HepG2 (cell line): ENCODE measurements around the gene FUOM. TPM values are rescaled to one million over a fixed set of nuclear protein-coding genes. Genes with fewer than 3 reads are reported as not detected.
A peak's percentile ranks its signal among the peaks of the same experiment; 100 is the strongest.

ENCODE experiments used
- ATM ChIP-seq: fragments of 450-650 bp; IDR thresholded peaks from 2 replicates; pipeline ENCODE4 v1.7.1; 2017; ENCODE audit warnings: mild to moderate bottlenecking, borderline replicate concordance
- RARA ChIP-seq: IDR thresholded peaks from 2 replicates; pipeline ENCODE4 v1.6.1; 2016; ENCODE audit warnings: missing genetic modification reagents, missing compliant biosample characterization
- ZNF432 ChIP-seq: sonication (generic); formaldehyde crosslinking; IDR thresholded peaks from 2 replicates; pipeline ENCODE4 v1.5.0; 2020; ENCODE audit warnings: missing genetic modification reagents, mild to moderate bottlenecking, borderline replicate concordance
- polyA plus RNA-seq, 8 experiments: library from polyadenylated mRNA; depleted of rRNA in 3 of 8; stranded (reverse) in 7 of 8; unstranded in 1 of 8; fragments of >200 nt; fragmentation: Illumina TruSeq in 4 of 8; extraction: Trizol in 4 of 8; gene quantifications; 2 replicates each; pipeline versions ENCODE4 v1.2.1 to v1.2.3, GENCODE V29; 2011 to 2016; ENCODE audit warnings: low read depth in 4 of 8, missing spikeins in 1 of 8, mixed read lengths in 1 of 8; ENCODE audit not compliant: insufficient read depth in 1 of 8
- total RNA-seq, 5 experiments: library from RNA; depleted of rRNA; stranded (reverse); fragments of >200 nt; fragmentation: Illumina TruSeq; extraction: Trizol; gene quantifications; 2 replicates each; pipeline ENCODE4 v1.2.3, GENCODE V29; 2016; ENCODE audit warnings: low read depth in 1 of 5
- TF ChIP-seq, protein P1 (sequence below): sonication (generic); formaldehyde crosslinking; IDR thresholded peaks from 2 replicates; pipeline ENCODE4 v1.9.0; 2021; ENCODE audit warnings: mild to moderate bottlenecking, missing genetic modification reagents
- TF ChIP-seq, protein P2 (sequence below), 2 experiments: sonication (generic) in 1 of 2; formaldehyde crosslinking in 1 of 2; IDR thresholded peaks; 2 replicates each; pipeline versions ENCODE4 v1.5.1 to v1.6.1; 2011 to 2020; ENCODE audit warnings: borderline replicate concordance in 1 of 2, low read depth in 1 of 2, low read length in 1 of 2, mild to moderate bottlenecking in 1 of 2, missing genetic modification reagents in 1 of 2, moderate library complexity in 1 of 2
- TF ChIP-seq, protein P3 (sequence below): fragments of 450-650 bp; IDR thresholded peaks from 2 replicates; pipeline ENCODE4 v1.6.1; 2016
- TF ChIP-seq, protein P4 (sequence below): sonication (generic); formaldehyde crosslinking; IDR thresholded peaks from 2 replicates; pipeline ENCODE4 v1.4.0; 2020; ENCODE audit warnings: missing genetic modification reagents
- TF ChIP-seq, protein P5 (sequence below): sonication (generic); formaldehyde crosslinking; IDR thresholded peaks from 2 replicates; pipeline ENCODE4 v1.5.1; 2020; ENCODE audit warnings: missing genetic modification reagents, mild to moderate bottlenecking, borderline replicate concordance
- TF ChIP-seq, protein P6 (sequence below): sonication (generic); formaldehyde crosslinking; IDR thresholded peaks from 2 replicates; pipeline ENCODE4 v1.5.1; 2020; ENCODE audit warnings: missing genetic modification reagents, mild to moderate bottlenecking, borderline replicate concordance

Gene FUOM
- total and polyA plus RNA-seq, 2 of the 13 experiments (the other 11 are each of a cell fraction or from before 2014, with no cell fraction given): 27.5 to 60.4 TPM

DNA sequence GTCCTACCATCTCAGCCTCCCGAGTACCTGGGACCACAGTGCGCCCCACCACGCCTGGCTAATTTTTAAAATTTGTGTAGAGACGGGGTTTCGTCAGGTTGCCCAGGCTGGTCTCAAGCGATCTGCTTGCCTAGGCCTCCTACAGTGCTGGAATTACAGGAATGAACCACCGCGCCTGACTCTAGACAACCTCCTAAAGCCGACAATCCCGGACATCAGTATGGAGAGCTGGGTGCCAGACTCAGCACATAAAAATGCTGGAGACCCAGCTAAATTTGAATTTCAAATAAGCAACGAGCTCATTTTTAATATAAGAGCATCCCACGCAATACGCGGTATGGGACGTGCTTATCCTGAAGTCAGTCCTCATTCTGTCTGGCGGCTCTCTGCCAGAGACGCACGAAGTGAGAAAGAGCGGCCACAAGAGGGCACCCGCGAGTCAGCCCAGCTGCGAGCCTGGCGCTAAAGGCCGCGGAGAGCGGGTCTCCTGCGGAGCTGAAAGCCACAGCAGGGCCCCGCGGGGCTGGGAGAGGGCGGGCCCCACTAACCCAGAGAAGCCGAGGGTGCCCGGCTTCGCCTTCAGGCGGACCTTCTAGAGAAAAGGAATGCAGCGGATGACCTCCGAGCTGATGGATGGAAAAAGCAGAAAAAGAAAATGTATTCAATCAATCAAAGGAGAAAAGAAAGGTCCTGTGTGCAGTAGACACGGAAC, 28.2 kb downstream of the FUOM start (continued):
- TF ChIP-seq, protein P1, sequence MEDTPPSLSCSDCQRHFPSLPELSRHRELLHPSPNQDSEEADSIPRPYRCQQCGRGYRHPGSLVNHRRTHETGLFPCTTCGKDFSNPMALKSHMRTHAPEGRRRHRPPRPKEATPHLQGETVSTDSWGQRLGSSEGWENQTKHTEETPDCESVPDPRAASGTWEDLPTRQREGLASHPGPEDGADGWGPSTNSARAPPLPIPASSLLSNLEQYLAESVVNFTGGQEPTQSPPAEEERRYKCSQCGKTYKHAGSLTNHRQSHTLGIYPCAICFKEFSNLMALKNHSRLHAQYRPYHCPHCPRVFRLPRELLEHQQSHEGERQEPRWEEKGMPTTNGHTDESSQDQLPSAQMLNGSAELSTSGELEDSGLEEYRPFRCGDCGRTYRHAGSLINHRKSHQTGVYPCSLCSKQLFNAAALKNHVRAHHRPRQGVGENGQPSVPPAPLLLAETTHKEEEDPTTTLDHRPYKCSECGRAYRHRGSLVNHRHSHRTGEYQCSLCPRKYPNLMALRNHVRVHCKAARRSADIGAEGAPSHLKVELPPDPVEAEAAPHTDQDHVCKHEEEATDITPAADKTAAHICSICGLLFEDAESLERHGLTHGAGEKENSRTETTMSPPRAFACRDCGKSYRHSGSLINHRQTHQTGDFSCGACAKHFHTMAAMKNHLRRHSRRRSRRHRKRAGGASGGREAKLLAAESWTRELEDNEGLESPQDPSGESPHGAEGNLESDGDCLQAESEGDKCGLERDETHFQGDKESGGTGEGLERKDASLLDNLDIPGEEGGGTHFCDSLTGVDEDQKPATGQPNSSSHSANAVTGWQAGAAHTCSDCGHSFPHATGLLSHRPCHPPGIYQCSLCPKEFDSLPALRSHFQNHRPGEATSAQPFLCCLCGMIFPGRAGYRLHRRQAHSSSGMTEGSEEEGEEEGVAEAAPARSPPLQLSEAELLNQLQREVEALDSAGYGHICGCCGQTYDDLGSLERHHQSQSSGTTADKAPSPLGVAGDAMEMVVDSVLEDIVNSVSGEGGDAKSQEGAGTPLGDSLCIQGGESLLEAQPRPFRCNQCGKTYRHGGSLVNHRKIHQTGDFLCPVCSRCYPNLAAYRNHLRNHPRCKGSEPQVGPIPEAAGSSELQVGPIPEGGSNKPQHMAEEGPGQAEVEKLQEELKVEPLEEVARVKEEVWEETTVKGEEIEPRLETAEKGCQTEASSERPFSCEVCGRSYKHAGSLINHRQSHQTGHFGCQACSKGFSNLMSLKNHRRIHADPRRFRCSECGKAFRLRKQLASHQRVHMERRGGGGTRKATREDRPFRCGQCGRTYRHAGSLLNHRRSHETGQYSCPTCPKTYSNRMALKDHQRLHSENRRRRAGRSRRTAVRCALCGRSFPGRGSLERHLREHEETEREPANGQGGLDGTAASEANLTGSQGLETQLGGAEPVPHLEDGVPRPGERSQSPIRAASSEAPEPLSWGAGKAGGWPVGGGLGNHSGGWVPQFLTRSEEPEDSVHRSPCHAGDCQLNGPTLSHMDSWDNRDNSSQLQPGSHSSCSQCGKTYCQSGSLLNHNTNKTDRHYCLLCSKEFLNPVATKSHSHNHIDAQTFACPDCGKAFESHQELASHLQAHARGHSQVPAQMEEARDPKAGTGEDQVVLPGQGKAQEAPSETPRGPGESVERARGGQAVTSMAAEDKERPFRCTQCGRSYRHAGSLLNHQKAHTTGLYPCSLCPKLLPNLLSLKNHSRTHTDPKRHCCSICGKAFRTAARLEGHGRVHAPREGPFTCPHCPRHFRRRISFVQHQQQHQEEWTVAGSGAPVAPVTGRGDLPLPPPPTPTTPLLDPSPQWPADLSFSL (CRISPR knock-in tag): no peak
- TF ChIP-seq ATM (no peak), ZNF432 (CRISPR knock-in tag) (no peak), RARA (CRISPR knock-in tag) (no peak)
- TF ChIP-seq, protein P2, sequence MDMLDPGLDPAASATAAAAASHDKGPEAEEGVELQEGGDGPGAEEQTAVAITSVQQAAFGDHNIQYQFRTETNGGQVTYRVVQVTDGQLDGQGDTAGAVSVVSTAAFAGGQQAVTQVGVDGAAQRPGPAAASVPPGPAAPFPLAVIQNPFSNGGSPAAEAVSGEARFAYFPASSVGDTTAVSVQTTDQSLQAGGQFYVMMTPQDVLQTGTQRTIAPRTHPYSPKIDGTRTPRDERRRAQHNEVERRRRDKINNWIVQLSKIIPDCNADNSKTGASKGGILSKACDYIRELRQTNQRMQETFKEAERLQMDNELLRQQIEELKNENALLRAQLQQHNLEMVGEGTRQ (IDR thresholded peaks at IDR 0.05; ENCODE audit: low read depth, low read length): no peak
- TF ChIP-seq, protein P2 (CRISPR knock-in tag; IDR thresholded peaks at IDR 0.05; ENCODE audit: borderline replicate concordance): no peak
- TF ChIP-seq, protein P3, sequence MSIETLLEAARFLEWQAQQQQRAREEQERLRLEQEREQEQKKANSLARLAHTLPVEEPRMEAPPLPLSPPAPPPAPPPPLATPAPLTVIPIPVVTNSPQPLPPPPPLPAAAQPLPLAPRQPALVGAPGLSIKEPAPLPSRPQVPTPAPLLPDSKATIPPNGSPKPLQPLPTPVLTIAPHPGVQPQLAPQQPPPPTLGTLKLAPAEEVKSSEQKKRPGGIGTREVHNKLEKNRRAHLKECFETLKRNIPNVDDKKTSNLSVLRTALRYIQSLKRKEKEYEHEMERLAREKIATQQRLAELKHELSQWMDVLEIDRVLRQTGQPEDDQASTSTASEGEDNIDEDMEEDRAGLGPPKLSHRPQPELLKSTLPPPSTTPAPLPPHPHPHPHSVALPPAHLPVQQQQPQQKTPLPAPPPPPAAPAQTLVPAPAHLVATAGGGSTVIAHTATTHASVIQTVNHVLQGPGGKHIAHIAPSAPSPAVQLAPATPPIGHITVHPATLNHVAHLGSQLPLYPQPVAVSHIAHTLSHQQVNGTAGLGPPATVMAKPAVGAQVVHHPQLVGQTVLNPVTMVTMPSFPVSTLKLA: no peak
- TF ChIP-seq, protein P4, sequence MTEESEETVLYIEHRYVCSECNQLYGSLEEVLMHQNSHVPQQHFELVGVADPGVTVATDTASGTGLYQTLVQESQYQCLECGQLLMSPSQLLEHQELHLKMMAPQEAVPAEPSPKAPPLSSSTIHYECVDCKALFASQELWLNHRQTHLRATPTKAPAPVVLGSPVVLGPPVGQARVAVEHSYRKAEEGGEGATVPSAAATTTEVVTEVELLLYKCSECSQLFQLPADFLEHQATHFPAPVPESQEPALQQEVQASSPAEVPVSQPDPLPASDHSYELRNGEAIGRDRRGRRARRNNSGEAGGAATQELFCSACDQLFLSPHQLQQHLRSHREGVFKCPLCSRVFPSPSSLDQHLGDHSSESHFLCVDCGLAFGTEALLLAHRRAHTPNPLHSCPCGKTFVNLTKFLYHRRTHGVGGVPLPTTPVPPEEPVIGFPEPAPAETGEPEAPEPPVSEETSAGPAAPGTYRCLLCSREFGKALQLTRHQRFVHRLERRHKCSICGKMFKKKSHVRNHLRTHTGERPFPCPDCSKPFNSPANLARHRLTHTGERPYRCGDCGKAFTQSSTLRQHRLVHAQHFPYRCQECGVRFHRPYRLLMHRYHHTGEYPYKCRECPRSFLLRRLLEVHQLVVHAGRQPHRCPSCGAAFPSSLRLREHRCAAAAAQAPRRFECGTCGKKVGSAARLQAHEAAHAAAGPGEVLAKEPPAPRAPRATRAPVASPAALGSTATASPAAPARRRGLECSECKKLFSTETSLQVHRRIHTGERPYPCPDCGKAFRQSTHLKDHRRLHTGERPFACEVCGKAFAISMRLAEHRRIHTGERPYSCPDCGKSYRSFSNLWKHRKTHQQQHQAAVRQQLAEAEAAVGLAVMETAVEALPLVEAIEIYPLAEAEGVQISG (CRISPR knock-in tag): 0 out of 2 replicates have a peak, but pooled peaks have one; percentile 31
- TF ChIP-seq, protein P5, sequence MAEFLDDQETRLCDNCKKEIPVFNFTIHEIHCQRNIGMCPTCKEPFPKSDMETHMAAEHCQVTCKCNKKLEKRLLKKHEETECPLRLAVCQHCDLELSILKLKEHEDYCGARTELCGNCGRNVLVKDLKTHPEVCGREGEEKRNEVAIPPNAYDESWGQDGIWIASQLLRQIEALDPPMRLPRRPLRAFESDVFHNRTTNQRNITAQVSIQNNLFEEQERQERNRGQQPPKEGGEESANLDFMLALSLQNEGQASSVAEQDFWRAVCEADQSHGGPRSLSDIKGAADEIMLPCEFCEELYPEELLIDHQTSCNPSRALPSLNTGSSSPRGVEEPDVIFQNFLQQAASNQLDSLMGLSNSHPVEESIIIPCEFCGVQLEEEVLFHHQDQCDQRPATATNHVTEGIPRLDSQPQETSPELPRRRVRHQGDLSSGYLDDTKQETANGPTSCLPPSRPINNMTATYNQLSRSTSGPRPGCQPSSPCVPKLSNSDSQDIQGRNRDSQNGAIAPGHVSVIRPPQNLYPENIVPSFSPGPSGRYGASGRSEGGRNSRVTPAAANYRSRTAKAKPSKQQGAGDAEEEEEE (CRISPR knock-in tag): no peak
- TF ChIP-seq, protein P6, sequence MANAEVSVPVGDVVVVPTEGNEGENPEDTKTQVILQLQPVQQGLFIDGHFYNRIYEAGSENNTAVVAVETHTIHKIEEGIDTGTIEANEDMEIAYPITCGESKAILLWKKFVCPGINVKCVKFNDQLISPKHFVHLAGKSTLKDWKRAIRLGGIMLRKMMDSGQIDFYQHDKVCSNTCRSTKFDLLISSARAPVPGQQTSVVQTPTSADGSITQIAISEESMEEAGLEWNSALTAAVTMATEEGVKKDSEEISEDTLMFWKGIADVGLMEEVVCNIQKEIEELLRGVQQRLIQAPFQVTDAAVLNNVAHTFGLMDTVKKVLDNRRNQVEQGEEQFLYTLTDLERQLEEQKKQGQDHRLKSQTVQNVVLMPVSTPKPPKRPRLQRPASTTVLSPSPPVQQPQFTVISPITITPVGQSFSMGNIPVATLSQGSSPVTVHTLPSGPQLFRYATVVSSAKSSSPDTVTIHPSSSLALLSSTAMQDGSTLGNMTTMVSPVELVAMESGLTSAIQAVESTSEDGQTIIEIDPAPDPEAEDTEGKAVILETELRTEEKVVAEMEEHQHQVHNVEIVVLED (CRISPR knock-in tag): no peak
